GM18519 (cell line): Measurements from ENCODE around the gene NFIC.
A peak's percentile ranks its signal among the peaks of the same experiment; 100 is the strongest.
"Not testable (repeated sequence)": the region's sequence is repeated elsewhere in the genome, so short reads cannot be mapped to it uniquely, and the experiment has no call there.

ENCODE experiments used
- ATAC-seq: cut with Tn5 transposase; IDR thresholded peaks from one replicate; pipeline ENCODE4 v1.9.1; 2021; ENCODE audit warnings: mild to moderate bottlenecking, moderate library complexity; ENCODE audit not compliant: unreplicated experiment, low FRiP score

Gene NFIC

DNA sequence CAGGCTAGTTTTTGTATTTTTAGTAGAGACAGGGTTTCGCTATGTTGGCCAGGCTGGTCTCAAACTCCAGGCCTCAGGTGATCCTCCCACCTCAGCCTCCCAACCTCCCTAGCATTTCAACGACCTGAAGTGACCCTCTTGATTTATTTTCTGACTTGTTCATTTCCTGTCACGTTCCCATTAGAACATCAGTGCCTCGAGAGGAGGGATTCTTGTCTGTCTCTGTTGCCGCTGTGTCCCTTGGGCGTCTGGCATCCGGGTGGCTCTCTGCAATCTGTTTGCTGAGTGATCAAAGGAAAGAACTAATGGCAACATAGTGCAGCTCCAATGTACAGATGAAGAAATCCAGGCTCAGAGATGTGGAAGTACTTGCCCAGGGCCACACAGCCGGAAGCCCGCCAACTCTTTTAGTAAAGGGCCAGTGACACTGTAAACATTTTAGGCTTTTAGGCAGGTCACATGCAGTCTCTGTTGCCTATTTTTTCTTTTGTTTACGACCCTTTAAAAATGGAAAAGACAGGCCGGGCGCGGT is 47.5 kb downstream of the NFIC start:
- no peak for ATAC-seq

- ATAC-seq, result no peak
Observed at GRCh38 chr19:3415695-3416094, 49.3 kb downstream of the NFIC start.

DNA sequence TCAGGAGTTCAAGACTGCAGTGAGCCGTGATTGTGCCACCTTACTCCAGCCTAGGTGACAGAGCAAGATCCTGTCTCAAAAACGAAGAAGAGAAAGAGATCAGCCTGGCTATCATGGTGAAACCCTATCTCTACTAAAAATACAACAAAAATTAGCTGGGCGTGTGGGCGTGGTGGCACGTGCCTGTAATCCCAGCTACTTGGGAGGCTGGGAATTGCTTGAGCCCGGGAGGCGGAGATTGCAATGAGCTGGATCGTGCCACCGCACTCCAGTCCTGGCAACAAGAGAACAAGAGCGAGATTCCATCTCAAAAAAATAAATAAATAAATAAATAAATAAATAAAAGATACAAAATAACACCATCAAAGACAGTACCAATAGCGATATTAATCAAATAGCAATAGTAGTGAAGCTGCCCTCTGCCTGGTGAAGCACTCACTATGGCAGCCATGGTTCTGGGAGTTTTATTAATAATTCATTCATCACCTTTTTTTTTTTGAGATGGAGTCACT is 53.9 kb downstream of the NFIC start:
- no peak for ATAC-seq

DNA sequence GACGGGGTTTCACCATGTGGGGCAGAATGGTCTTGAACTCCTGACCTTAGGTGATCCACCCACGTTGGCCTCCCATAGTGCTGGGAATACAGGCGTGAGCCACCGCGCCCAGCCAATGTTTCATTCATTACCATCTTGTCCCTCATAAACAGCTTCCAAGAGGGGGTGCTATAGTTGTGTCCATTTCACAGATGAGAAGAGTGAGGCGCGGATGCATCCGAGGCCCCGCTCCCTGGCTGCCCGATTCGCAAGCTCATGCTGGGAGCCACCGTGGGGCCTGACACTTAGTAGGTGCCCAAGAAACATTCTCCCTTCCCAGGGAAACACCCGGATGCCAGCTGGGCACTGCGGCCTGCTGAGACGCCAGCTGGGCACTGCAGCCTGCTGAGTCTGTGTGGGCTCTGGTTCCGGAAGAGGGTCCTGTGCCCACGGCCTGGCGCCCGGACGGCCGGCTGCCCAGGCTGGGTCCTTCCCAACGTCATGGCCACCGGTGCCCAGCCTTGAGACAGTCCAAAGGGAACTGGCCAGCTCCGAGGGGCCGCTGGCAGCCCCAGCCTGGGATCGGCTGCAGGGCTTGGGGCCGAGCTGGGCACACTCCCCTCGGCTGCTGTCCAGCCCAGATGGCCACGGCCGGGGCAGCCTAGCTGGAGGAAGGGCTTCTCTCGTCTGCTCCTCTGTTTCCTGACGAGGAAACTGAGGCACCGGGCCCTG is 54.7 kb downstream of the NFIC start:
- ATAC-seq, result no peak

DNA sequence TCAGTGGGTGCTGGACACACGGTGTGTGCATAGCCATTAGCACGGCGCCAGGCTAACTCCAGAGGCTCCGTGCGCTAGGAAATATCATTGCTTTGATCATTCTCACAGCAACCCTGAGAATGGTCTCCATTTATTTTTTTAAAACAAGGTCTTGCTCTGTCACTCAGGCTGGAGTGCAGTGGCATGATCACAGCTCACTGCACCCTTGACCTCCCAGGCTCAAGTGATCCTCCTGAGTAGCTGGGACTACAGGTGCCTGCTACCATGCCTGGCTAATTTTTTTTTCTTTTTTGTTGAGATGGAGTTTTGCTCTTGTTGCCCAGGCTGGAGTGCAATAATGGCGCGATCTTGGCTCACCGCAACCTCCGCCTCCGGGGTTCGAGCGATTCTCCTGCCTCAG is 55.3 kb downstream of the NFIC start:
- ATAC-seq, result not testable (repeated sequence)

DNA sequence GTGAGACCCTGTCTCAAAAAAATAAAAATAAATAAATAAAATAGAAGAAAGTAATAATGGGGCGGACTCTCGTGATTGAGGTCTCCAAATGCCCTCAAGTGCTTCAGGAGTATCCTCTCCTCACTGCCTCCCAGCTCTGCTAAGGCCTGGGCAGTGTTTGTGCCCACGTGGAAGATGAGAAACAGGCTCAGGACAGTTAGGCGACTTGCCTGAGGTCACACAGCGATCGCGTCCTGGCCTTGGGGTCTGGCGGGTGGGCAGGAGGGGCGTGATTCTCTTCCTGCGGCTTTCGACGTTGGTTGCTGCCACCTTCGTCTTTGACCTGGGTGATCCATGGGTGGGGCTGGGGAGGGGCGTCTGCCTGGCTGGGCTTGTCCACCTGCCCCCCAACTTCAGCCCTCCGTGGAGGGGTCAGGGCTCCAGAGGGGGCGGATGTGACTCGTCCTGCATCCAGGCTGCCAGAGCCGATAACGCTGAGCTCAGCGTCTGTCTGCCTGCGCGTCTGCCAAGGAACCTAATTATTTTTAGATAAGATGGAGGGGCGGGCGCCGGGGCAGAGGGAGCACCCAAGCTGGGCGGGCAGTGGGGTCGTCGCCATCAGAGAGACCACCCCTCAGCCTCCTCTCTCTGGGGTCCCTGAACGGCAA is 56.9 kb downstream of the NFIC start:
- no peak for ATAC-seq

DNA sequence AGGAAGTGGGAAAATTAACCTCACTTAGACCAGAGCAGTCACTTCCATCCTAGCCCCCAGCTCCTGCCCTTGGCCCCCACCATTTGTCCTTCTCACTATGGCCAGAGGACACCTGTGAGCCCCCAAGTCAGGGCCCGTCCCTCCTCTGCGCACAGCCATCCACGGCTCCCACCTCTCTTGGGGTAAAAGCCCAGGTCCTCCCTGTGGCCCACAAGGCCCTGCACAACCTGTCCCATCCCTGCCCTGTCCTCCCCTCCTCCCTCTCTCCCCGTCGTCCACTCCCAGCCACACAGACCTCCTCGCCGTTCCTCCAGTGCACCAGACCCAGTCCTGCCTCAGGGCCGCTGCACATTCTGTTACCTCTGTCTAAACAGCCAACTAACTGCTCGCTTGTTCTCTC is 60.0 kb downstream of the NFIC start:
- no peak for ATAC-seq

DNA sequence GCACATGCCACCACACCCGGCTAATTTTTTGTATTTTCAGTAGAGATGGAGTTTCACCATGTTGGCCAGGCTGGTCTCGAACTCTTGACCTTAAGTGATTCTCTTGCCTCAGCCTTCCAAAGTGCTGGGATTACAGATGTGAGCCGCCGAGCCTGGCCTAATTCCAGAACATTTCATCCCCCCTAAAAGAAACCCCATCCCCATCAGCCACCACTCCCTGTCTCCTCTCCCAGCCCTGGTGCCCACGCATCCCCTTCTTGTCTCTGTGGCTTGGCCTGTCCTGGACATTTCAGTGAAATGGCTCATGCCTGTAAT is 63.9 kb downstream of the NFIC start:
- ATAC-seq, result not testable (repeated sequence)

DNA sequence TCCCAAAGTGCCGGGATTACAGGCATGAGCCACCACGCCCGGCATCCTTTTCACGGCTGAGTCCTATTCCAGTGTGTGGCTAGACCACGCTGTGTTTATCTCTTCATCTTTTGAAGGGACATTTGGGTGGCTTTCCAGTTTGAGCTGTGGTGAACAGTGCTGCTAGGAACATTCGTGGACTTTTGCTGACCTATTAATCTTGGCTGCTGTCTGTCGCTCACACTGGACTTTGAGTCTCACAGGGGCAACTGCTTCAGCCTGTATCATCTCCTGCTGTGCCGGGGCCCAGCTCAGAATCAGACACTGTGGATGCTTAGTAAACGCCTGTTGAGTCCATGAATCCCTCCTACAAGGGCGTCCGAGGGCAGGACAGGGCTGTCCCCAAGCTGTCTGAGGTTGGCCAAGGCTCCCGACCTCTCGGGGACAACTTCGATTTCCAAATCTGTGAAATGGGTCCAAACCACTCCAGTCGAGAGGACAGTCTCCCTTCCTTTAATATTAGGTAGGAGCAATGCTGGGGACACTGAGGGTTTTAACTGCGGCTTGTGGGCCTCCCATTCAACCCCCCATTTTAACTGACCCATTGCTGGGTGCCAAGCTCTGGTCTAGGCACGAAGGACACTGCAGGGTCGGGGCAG is 65.5 kb downstream of the NFIC start:
- no peak for ATAC-seq

DNA sequence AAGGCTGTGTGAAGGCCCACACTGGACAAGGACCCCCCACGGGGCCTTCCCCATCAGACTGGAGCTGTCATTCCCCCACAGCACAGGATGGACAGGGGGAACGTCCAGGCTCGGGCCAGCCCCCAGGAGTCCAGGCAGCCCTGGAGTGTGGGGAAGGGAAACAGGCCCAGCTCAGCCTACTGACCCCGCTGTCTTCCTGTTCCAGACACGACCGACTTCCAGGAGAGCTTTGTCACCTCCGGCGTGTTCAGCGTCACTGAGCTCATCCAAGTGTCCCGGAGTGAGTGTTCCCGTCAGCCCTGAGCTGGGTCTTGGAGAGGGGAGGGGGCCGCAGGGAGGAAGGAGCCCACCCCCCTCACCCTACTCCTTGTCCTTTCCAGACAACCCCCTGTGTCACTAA is 66.9 kb downstream of the NFIC start:
- ATAC-seq, result no peak

- no peak for ATAC-seq
Observed at GRCh38 chr19:3433805-3434540, 67.6 kb downstream of the NFIC start.

DNA sequence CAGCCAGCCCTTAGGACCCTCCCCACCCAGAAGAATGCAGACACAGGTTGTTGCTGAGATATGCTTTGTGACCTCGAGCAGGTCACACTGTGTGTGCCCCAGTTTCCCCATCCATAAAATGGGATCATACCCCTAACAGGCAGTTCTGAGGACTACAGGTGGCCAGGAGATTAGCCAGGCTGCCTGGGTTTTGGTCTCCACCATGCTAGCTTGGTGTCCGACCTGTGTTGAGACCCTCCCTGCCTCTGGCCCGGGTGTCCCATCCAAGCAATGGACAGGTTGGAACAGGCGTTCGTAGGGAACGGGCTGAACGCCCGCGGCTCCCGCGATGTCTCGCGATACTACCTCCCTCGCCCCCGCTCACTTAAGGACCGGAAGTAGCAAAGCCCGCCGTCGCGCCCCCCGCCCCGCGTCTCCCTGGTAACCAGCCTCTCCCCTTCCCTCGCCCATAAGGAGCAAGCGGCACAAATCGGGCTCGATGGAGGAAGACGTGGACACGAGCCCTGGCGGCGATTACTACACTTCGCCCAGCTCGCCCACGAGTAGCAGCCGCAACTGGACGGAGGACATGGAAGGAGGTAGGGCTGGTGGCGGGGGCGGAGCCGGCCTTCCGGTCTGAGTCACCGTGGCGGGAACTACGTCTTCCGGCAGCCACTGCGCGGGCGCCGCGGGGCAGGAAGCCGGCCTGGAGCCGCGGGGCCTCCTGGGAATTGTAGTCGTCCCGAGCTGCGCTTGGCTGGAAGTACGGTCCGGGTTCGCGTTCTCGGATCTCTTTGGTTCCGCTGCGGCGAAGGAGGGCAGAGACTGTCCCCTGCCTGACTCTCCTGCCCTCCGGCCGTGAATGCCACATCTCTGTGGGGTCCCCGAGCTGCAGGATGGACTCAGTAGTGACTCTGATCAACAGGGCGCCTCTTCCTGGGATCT is 68.5 kb downstream of the NFIC start:
- peak; percentile 77 for ATAC-seq

- ATAC-seq, result no peak
Observed at GRCh38 chr19:3440082-3440481, 73.7 kb downstream of the NFIC start.

DNA sequence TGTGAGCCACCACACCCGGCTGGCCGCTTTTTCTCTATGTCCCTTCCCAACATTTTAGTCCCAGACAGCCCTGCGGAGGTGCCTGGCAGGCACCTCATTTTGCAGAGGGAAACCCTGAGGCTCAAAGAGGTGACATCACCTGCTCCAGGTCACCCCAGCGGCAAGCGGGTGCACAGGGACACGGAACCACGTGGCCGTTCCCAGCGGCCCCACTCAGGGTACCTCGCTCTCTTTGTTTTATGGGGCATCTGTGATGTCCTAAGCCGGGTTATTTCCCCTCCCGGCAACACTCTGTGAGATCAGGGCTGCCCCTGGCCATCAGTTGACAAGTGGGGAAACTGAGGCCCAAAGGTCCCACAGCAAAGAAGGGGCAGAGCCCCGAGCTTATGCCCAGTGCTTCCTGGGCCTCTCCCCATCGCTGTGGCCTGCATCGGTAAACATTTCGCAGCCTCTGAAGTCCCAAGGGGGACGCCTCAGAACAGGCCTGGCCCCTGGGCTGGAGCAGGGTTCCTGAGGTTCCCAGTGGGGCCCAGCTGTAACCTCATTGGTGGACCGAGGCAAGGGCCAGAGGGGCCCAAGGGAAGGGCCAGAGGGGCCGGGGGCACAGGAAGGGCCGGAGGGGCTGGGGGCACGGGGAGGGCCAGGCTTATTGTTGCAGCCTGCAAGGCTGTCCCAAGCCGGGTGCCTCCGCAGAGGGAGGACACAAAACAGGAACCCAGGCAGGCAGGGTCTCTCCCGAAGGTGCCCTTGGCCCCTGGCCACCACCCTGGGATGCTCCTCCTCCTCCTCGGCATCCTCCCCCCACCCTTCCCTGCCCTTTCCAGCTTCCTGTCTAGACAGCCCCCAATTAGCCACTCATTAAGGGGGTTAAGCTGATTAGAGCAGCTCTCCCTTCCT is 75.0 kb downstream of the NFIC start:
- no peak for ATAC-seq

DNA sequence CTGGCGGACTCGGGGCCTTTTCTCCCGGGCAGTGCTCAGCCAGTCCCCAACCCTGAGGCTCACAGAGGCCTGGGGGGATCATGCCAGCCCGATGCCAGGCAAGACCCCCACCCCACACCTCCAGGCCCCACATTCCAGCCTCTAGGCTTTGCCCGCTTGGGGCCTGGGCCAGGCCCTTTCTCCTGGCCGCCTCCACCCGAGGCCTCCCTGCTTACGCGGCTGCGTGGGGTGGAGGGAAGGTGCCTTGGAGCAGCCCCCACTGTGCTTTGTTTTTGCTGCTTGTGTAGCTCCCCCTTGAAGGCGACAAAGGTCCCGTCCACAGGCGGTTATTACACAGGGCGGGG is 75.6 kb downstream of the NFIC start:
- no peak for ATAC-seq

- no peak for ATAC-seq
Observed at GRCh38 chr19:3442487-3443071, 76.2 kb downstream of the NFIC start.

- ATAC-seq, result no peak
Observed at GRCh38 chr19:3443840-3444694, 77.7 kb downstream of the NFIC start.
